Measurements from ENCODE around the gene KRTAP11-1. TPM values are rescaled to one million over a fixed set of nuclear protein-coding genes. Genes with fewer than 3 reads are reported as not detected.

The KRTAP11-1 gene
- total and polyA plus RNA-seq, 7 donors, result not detected

GRCh38 chr21:30882866-30883597, 1.7 kb upstream of the KRTAP11-1 start:
- Histone ChIP-seq H3K27me3 (no peaks in the 10 kb centered on the region), H3K4me3 (no peak overlapping the region), H3K36me3 (no peaks in the 10 kb centered on the region), H3K27ac (no peak overlapping the region), H3K9me3 (peaks cover 0 to 4% (median 0%) of the 10 kb centered on the region in 4 donors), H3K4me1 (no peaks in the 10 kb centered on the region)
- no peak for DNase-seq
- intact Hi-C loops (cut with DNase I), result no loop called here
- TF ChIP-seq CTCF (IDR thresholded peaks at IDR 0.05), result no peak
- TF ChIP-seq EP300 (IDR thresholded peaks at IDR 0.05), result no peak
- no peak for TF ChIP-seq POLR2A (IDR thresholded peaks at IDR 0.05)
- no peak for TF ChIP-seq POLR2AphosphoS5 (IDR thresholded peaks at IDR 0.05)
- 82 to 85% methylated on average over 8 of the region's 8 CpGs for WGBS, 2 donors

GRCh38 chr21:30880914-30881313, 466 bp downstream of the KRTAP11-1 start:
- Histone ChIP-seq H3K9me3 (no peaks in the 10 kb centered on the region), H3K27ac (no peak overlapping the region), H3K4me1 (no peaks in the 10 kb centered on the region), H3K4me3 (no peak overlapping the region), H3K36me3 (no peaks in the 10 kb centered on the region), H3K27me3 (no peaks in the 10 kb centered on the region)
- intact Hi-C loops (cut with DNase I), result no loop called here
- DNase-seq, result no peak
- TF ChIP-seq CTCF (IDR thresholded peaks at IDR 0.05), result no peak
- no peak for TF ChIP-seq POLR2AphosphoS5 (IDR thresholded peaks at IDR 0.05)
- TF ChIP-seq EP300 (IDR thresholded peaks at IDR 0.05), result no peak
- TF ChIP-seq POLR2A (IDR thresholded peaks at IDR 0.05), result no peak
- WGBS, 2 donors, result 80 to 81% methylated on average over 12 of the region's 12 CpGs

GRCh38 chr21:30874526-30874925, 6.9 kb downstream of the KRTAP11-1 start:
- DNase-seq, result no peak
- TF ChIP-seq POLR2A (IDR thresholded peaks at IDR 0.05) (no peak), EP300 (IDR thresholded peaks at IDR 0.05) (no peak), CTCF (IDR thresholded peaks at IDR 0.05) (no peak)
- H3K27me3 ChIP-seq, result no peaks in the 10 kb centered on the region
- WGBS, 2 donors, result 82 to 85% methylated on average over 2 of the region's 2 CpGs
- H3K27ac ChIP-seq, result no peak overlapping the region
- H3K9me3 ChIP-seq, result no peaks in the 10 kb centered on the region
- H3K36me3 ChIP-seq, result no peaks in the 10 kb centered on the region
- no peaks in the 10 kb centered on the region for H3K4me1 ChIP-seq
- no peak overlapping the region for H3K4me3 ChIP-seq
- intact Hi-C loops (cut with DNase I), result no loop called here

GRCh38 chr21:30847627-30848500, 33.5 kb downstream of the KRTAP11-1 start:
- WGBS, 2 donors, result 77 to 84% methylated on average over 9 of the region's 9 CpGs
- intact Hi-C loops (cut with DNase I), result no loop called here
- H3K27me3 ChIP-seq, result no peaks in the 10 kb centered on the region
- no peak for TF ChIP-seq CTCF (IDR thresholded peaks at IDR 0.05)
- TF ChIP-seq POLR2AphosphoS5 (IDR thresholded peaks at IDR 0.05), result no peak
- no peak for TF ChIP-seq EP300 (IDR thresholded peaks at IDR 0.05)
- no peak for TF ChIP-seq POLR2A (IDR thresholded peaks at IDR 0.05)
- no peaks in the 10 kb centered on the region for H3K9me3 ChIP-seq
- DNase-seq, result no peak
- no peak overlapping the region for H3K27ac ChIP-seq
- no peaks in the 10 kb centered on the region for H3K36me3 ChIP-seq
- H3K4me1 ChIP-seq, result no peaks in the 10 kb centered on the region
- H3K4me3 ChIP-seq, result no peak overlapping the region

Measured in sigmoid colon (tissue), 7 donors.